GM21723 (cell line): Measurements from ENCODE around the gene CDK5RAP2.

Experiments
- ATAC-seq: cut with Tn5 transposase; IDR thresholded peaks from one replicate; pipeline ENCODE4 v1.9.1; 2021; ENCODE audit warnings: mild to moderate bottlenecking, moderate library complexity; ENCODE audit not compliant: unreplicated experiment

Gene CDK5RAP2

DNA sequence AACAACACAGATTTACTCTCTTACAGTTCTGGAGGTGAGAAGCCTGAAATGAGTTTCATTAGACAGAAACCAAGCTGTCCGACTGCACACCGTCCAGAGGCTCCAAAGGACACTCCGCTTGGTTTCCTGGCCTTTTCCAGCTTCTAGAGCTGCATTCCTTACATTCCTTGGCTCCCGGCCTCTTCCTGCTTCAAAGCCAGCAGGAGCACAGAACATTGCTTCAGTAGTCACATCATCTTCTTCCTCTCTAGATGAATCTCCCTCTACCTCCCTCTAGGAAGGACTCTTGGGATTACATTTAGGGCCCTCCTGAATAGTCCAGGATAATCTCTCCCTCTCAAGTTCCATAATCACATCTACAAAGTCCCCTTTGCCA is 213.3 kb downstream of the CDK5RAP2 start:
- no peak for ATAC-seq

DNA sequence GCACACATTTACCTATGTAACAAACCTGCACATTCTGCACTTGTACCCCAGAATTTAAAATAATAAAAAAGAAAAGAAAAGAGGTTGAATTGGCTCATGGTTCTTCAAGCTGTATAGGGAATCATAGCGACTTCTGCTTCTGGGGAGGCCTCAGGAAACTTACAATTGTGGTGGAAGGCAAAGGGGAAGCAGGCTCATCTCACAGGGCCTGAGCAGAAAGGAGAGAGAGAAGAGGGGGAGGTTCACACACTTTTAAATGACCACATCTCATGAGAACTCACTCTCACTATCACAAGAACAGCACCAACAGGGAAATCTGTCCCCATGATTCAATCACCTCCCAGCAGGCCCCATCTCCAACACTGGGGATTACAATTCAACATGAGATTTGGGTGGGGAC is 214.6 kb downstream of the CDK5RAP2 start:
- no peak for ATAC-seq

DNA sequence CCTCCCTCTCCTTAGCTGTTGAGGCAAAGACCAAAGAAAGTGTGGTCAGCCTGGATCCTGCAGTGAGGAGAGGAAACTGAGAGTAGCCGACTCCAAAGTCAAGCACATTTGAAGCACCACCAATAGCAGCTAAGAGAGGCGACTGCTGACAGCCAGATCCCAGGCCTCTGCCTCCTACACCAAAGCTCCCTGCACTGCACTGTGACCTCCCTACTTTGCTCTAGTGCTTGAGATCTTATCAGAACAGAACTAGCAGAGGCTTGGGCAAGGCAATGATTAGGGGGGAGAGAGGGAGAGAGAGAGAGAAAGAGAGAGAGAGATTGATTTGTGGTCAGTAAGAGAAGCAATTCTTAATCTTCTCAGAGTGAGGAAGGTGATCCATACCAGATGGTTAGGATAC is 216.3 kb downstream of the CDK5RAP2 start:
- no peak for ATAC-seq

DNA sequence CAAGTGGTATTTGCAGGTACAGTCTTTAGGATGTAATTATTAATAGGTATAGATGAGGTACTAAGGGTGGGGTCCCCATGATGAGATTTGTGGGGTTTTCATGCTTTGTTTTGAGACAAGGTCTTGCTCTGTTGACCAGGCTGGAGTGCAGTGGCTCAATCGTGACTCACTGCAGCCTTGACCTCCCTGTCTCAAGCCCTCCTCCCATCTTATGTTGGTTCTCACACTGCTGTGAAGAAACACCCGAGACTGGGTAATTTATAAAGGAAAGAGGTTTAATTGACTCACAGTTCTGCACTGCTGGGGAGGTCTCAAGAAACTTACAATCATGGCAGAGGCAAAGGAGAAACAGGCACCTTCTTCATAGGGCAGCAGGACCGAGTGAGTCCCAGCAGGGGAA is 217.5 kb downstream of the CDK5RAP2 start:
- no peak for ATAC-seq

DNA sequence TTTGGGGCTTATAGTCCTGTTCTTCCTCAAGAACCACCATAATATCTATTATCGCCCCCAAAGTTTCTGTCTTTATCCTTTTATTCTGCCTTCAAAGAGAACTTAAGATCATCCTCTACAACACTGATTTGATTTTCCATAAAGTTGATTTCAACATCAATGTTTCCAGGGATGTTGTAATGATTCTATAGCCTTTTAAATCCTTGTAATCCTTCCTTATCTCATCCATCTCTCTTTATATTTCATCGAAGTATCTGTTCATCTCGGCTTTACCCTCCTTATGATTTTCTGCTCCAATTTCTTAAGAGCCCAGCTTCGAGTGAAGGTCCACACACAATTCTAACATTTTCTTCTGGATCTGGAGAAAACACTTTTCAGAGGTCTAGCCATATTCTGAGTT is 218.4 kb downstream of the CDK5RAP2 start:
- no peak for ATAC-seq

DNA sequence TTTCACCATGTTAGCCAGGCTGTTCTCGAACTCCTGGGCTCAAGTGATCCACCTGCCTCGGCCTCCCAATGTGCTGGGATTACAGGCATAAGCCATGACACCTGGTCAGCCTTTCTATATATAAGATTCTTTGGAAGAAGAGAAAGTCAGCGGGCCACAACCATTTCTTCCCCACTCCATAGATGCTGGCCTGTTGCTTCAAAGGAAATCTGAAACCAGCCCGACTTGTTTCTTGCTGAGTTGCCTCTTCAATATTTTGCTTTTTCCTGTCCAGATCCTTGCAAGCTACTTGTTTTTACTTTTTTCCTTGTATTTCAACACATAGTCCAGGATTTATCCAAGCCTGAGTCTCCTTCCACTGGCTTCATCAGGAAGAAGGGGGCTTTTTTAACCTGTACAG is 219.5 kb downstream of the CDK5RAP2 start:
- ATAC-seq: no peak

DNA sequence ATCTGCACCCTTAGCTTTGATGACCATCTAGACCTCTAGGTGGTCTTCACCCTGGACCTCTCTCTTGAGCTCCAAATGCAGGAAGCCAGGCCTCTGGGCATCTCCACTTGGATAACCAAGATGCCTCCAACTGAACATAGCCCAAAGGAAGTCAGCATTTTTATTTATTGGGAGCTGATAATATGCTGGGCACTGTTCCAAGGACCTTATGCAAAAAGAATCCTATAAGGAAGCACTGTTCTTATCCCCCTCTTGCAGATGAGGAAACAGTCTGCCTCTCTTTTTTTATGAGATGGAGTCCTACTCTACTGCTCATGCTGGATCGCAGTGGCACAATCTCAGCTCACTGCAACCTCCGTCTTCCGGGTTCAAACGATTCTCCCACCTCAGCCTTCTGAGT is 219.9 kb downstream of the CDK5RAP2 start:
- ATAC-seq: no peak

DNA sequence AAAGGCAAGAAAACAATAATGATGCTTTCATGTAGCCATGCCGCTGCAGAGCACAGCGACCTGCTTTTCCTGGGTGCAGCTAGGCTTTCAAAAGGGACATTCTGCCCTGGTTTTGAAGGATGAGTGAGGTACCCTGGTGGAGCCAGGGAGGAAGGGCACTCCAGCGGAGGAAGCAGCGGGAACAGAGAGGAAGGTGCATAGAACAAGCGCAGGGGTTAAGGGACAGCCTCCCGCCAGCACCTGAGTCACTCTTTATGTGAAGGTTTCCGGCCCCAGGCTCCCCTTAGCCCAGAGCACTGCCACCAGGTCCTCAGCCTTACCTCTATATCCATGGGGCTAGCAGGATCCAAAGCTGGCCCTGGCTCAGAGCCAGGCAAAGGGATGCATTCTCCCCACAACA is 221.1 kb downstream of the CDK5RAP2 start:
- ATAC-seq: no peak

DNA sequence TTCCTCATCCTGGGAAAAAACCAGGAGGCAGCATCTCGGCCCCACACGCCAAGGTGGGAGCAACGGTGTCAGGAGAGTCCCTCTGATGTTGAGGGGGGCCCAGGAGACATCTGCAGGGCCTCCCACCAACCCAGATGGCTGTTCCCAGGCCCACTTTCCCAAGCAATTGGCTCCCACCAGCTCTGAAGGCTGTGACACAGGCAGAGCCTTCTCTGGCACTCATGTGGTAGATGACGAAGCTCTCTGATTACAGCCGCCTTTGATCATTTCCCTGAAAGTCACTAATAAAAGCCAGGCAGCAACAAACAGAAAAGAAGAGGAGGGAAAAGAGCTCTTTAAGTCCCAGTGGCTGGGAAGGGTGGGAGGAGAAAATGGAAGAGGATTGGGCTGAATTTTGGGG is 226.5 kb downstream of the CDK5RAP2 start:
- no peak for ATAC-seq

DNA sequence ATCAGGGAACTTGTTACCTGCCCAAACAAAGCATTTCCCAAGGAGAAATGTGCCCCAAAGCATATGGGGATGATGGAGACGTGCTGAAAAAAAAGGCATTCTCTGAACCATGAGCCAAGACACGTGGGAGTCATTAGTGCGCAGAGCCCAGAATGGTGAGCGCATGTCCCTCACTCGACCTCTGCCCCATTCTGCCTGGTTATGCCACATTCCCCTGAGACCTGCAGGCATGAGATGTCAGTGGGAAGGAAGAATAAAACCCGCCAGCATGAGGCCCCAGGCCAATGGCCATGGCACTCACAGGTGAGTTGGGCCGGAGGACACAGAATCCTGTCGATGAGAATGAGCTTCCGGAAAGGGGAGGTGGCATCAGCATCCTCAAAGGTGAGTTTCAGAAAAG is 228.9 kb downstream of the CDK5RAP2 start:
- no peak for ATAC-seq

DNA sequence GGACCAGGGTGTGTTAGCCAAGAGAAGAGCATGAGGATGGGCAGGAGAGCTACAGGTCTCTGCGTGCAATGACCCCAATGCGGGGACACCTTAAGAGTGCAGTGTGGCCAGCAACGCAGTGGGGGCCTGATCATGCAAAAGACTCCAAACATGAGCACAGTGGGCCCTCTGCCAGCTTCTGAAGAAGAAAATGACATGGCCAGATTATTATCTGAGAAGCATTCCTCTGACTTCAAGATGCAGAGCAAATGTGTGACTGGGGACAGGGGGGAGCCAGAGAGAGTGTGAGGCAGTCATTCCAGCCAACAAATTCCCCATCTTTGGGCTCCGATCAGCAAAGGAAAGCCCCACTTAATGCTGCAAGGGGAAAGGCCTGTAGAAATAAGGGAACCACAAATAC is 229.4 kb downstream of the CDK5RAP2 start:
- no peak for ATAC-seq

DNA sequence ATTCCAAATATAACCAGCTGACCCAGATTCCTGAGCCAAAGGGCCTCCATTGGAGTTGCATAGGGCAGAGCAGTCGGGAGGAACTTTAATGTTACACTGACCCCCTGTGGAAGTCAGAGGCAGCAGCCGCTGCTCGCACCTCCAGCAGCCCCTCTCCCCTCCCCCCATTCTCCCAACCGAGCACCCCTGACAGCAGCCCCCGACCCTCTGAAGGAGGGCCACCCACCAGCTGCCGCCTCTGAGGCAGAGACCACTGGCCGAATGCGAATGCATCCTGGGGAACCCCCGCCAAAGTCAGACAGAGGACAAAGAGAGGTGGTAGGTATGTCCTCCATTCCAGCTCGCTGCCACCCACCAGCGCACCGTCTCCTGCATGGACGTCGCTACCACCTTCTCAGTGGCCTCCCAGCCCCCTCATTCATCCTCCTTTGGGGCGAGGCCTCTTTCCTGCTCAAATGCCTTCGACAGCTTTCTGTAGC is 231.0 kb downstream of the CDK5RAP2 start:
- ATAC-seq: no peak

DNA sequence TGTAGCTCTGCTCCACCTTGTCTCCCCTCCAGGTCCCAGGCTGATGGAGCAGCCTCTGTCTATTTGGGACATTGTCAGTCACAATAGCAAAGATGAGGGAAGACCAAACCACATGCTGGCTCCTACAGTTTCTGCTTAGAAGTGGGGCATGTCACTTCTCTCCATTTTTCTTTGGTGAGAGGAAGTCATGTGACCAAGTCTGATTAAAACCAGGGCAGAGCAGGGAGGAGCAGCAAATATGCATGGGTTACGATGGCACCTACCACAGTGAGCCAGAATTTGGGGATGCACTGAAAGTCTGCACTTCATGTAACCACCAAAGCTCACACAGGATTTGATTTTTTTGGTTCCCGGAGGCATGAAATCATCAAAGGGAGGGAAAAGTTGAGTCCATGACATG is 234.6 kb downstream of the CDK5RAP2 start:
- no peak for ATAC-seq

DNA sequence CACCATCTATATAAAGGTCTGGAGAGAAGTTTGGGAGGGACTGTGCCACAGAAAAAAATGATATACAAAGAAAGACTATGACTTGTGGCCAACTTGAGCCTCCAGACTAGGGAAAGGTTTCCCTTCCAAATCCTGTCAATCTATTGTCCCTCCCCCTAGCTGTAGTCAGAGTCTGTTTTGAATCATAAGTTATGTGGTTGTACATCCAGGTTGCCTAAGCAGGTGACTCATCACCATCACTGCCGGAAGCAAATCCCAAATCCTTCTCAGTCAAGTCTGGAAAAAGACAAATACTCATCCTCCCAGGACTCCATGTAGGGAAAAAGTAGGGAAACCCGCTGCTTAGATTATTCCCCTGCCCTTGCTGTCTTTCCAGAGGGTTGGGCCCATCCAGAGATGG is 235.7 kb downstream of the CDK5RAP2 start:
- ATAC-seq: no peak

DNA sequence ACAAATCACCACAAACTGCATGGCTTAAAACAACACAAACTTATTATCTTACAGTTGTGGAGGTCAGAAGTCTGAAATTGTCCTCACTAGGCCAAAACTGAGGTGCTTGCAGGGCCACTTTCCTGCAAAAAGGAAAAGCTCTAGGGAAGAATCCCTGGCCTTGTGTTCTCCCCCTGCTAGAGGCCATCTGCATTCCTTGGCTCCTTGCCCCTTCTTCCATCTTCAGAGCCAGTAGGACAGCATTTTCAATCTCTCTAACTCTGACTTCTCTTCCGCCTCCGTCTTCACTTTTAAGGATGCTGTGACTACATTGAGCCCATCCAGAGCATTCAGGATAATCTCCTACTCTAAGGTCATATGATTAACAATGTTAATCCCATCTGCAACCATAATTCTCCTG is 236.6 kb downstream of the CDK5RAP2 start:
- no peak for ATAC-seq
